ENCODE results near the gene ASXL3. TPM values are rescaled to one million over a fixed set of nuclear protein-coding genes. Genes with fewer than 3 reads are reported as not detected.

ASXL3 gene
- total RNA-seq, 1 donor from 2014 or later, result 5.9 TPM

- no peak for DNase-seq (ENCODE audit: low spot score)
These were observed 5.9 kb downstream of the ASXL3 start for GRCh38 chr18:33583901-33584300.

- DNase-seq (ENCODE audit: low spot score), result no peak
These were observed 6.8 kb downstream of the ASXL3 start for GRCh38 chr18:33584548-33585430.

- DNase-seq (ENCODE audit: low spot score), result no peak
These were observed 7.4 kb downstream of the ASXL3 start for GRCh38 chr18:33585431-33585775.

- no peak for DNase-seq (ENCODE audit: low spot score)
These were observed 10.3 kb downstream of the ASXL3 start for GRCh38 chr18:33588361-33588760.

GRCh38 chr18:33593261-33593660 lies 15.2 kb downstream of the ASXL3 start:
- DNase-seq (ENCODE audit: low spot score), result no peak

GRCh38 chr18:33594799-33595198 lies 16.8 kb downstream of the ASXL3 start:
- DNase-seq (ENCODE audit: low spot score), result no peak

GRCh38 chr18:33596178-33596854 lies 18.3 kb downstream of the ASXL3 start:
- DNase-seq (ENCODE audit: low spot score), result no peak

- DNase-seq (ENCODE audit: low spot score), result no peak
These were observed 22.8 kb downstream of the ASXL3 start for GRCh38 chr18:33600846-33601245.

GRCh38 chr18:33603454-33603853 lies 25.4 kb downstream of the ASXL3 start:
- DNase-seq (ENCODE audit: low spot score), result no peak

GRCh38 chr18:33605250-33605649 lies 27.2 kb downstream of the ASXL3 start:
- DNase-seq (ENCODE audit: low spot score), result no peak

GRCh38 chr18:33606621-33607020 lies 28.6 kb downstream of the ASXL3 start:
- no peak for DNase-seq (ENCODE audit: low spot score)

GRCh38 chr18:33611525-33612135 lies 33.6 kb downstream of the ASXL3 start:
- DNase-seq (ENCODE audit: low spot score), result no peak

- no peak for DNase-seq (ENCODE audit: low spot score)
These were observed 34.6 kb downstream of the ASXL3 start for GRCh38 chr18:33612632-33613031.

GRCh38 chr18:33616556-33616955 lies 38.5 kb downstream of the ASXL3 start:
- no peak for DNase-seq (ENCODE audit: low spot score)

GRCh38 chr18:33627114-33627513 lies 49.1 kb downstream of the ASXL3 start:
- DNase-seq (ENCODE audit: low spot score), result no peak

- DNase-seq (ENCODE audit: low spot score), result no peak
These were observed 52.5 kb downstream of the ASXL3 start for GRCh38 chr18:33630476-33630875.

GRCh38 chr18:33641141-33641540 lies 63.1 kb downstream of the ASXL3 start:
- DNase-seq (ENCODE audit: low spot score), result no peak

GRCh38 chr18:33644494-33644893 lies 66.5 kb downstream of the ASXL3 start:
- no peak for DNase-seq (ENCODE audit: low spot score)

GRCh38 chr18:33647365-33647764 lies 69.3 kb downstream of the ASXL3 start:
- DNase-seq (ENCODE audit: low spot score), result no peak

- DNase-seq (ENCODE audit: low spot score), result no peak
These were observed 74.6 kb downstream of the ASXL3 start for GRCh38 chr18:33652635-33653034.

- DNase-seq (ENCODE audit: low spot score), result no peak
These were observed 75.2 kb downstream of the ASXL3 start for GRCh38 chr18:33653231-33653630.

GRCh38 chr18:33656889-33657448 lies 79.0 kb downstream of the ASXL3 start:
- no peak for DNase-seq (ENCODE audit: low spot score)

All from ureter (tissue), 1 donor.